GM21786 (cell line): Measurements from ENCODE around the gene PIWIL1.

Experiments
- ATAC-seq: cut with Tn5 transposase; IDR thresholded peaks from one replicate; pipeline ENCODE4 v1.9.1; 2021; ENCODE audit not compliant: unreplicated experiment

The PIWIL1 gene

DNA sequence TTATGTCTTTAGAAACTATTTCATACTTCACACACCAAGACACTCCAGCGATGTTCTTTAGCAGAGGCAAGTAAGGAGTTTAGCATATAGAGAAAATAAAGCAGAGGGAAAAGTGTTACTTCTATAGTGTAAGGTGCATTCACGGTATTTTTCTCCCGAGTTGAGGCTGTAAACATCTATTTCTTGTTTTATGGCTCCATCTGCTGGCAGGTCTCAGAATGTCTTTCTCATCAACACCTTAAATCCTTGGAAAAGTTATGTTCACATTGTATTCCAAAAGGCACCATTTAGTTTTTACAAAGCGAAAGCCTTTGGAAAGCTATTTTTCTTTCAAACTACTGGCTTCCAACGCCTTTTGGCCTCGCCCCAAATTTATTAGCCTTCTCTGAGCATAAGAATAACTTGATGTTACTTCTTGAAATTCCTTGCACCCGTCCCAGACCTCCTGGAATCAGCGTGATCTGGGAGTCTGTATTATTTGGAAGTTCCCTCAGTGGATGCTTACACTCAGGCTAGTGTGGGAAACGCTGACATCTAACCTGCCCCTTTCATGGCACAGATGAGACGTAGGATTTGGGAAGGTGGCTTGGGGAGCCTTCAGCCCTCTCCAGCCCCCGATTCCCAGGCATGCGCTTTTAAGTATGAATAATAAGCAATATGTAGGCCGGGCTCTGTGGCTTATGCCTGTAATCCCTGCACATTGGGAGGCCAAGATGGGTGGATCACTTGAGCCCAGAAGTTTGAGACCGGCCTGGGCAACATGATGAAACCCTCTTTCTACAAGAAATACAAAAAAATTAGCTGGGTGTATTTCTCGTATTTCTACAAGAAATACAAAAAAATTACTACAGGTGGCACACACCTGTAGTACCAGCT, 1.9 kb upstream of the PIWIL1 start:
- ATAC-seq = no peak

DNA sequence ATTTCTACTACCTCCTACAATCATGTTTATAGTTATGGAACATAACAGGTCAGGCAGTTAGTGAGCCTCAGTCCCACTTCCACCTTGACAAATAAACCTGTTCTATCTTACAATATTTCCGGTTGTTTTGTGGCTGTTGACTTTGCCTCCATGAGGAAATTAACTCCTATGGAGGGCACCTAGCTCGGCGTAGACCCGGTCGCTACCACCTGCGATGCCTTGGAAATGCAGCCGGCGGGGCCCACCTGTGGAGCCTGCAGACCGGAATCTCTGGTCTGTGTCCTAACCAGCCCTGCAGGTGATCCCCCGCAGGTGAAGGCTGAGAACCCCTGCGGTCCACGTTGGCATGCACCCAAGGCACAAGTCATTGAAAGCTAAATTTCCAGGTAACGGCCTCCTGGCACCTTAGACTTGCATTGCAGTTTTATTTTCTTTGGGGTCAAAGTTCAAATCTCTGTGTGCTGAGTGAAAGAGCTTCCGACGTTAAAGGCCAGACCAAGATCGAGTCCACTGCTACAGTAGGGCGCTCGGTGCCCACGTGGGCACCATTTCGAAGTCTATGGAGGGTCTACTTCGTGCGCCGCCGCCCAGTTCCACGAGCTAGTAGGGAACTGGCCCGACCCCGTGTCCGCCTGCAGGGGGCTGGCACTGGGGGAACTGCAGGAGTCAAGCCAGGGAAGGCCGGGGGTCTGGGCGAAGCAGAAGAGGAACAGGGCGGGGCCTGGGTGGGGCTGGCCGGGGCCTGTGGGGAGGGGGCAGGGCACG, 782 bp upstream of the PIWIL1 start:
- ATAC-seq = no peak

DNA sequence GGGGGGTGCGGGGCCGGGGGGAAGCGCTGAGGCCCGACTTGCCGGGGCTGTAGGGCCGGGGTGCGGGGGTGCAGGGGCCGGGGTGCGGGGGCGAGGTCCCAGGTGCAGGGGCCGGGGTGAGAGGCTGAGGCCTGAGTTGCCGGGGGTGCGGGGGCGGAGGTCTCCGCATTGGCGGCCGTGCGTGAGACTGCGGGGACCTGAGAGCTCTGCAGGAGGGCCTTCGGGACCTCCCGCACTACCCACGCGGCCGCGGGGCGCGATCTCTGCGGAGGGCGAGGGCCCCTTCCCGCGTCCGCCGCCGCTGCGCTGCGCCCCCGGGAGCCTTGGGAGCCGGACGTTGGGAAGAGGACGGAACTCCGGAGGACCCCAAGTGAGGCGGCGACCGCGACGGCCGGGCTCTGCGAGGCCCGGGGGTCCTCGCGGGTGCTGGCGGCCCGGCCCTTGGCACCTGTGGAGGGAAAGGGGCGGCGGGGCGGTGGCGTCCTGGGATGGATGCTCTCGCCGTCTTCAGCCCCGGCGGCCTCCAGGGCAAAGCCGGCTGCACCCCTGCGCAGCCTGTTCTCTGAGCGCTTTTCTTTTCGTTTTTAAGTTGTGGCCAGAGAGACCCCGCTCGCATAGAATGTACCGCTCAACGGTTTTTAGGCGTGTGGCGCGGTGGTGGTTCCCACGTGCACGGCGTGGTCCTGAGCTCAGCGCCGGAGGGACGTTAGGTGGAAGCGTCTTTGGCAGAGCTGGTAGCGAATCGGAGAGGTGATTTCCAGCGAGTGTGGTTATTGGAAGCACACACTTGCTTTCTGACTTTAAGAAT, 1.3 kb downstream of the PIWIL1 start:
- ATAC-seq = no peak

DNA sequence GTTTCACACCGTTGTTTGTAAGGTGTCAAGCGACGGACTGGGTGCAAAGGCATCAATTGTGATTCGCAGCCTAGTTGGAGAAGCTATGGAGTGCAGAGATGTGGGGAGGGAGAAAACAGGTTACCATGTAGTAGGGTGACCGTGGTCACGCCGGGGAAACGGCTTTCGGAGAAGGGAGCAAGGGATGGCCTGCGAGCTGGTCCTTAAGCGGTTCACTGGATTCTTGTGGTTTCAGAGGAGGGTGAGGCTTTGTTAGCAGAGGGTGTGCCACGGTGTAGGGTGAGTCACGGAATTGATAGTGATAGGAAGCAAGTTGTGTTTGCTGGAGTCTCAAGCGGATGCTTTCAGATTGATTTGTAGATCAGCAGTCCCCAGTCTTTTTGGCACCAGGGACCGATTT, 2.3 kb downstream of the PIWIL1 start:
- no peak for ATAC-seq

DNA sequence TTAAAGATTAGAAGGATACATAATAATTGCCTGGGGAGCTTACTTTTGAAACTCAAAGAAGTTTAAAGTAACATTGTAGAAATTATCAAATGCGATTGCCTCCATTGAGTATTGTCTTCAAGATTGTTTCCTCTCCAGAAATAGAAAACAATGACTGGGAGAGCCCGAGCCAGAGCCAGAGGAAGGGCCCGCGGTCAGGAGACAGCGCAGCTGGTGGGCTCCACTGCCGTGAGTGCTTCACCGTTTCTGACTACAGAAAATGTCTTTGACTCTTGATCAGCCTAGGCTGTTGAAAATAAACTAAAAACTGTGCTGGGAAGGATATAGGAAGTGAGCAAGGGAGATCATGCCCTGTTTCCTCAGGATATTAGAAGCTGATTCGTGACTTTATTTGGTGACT, 4.8 kb downstream of the PIWIL1 start:
- ATAC-seq = no peak

DNA sequence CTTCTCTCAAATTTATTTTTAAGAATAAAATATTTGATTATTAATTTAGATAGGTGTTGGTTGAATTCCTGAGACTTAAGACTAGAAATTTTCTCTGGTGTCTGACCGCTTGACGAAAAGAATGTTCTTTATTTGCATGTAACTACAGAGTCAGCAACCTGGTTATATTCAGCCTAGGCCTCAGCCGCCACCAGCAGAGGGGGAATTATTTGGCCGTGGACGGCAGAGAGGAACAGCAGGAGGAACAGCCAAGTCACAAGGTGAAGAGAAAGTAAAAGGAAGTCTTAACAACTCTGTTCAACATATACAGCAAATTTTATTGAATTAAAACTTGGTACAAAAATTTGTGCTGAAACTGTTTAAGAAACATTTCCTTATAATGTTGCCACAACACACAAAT, 5.2 kb downstream of the PIWIL1 start:
- ATAC-seq = no peak

DNA sequence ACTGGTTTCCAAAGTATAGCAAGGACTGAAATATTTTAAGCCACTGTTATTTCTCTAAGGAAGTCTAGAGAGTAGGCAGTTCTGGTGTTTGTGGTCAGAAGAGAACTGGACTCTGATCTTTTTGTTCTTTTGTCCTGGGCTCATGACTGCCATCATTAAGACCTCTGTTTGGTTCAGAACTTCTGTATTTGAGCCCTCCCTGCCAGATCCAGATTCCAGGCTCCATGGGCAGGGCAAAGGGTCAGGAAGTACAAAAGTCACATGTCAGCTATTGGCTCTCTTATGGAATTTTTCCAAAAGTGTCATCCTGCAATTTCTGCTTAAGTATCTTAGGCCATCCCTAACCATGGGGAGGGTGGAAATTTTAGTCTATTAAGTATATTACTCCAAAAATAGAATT, 6.8 kb downstream of the PIWIL1 start:
- no peak for ATAC-seq

DNA sequence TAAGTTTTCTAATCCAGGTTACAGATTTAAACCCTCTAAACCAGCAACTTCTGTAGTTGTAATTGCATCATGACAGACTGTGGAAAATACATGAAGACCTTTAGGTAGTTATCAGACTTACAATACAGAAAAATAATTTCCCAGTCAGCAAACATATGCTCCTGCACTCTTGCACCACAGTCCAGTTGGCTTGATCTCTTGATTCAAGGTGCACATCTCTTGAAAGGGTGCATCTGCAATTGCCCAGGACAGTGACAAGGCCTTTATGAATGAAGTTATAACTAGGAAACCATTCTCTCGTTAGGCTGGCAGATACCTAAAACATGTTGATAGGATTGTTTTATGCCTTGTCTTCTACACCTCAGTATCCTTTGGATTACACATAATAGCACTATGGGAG, 7.6 kb downstream of the PIWIL1 start:
- ATAC-seq = no peak

DNA sequence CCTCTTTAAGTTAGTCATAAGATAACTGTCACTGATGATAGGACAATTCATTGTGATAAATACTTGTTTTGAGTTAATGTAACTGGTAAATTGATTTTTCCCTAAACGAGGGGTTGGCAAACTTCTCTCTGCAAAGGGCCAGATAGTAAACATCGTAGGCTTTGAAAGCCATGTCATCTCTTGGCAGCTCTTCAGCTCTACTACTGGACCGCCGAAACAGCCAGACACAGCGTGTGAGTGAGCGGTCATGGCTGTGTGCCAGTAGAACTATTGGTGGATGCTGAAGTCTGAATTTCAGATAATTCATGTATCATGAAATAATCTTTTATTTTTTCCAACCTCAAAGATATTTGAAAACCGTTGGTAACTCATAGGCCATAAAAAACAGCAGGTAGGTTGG, 9.9 kb downstream of the PIWIL1 start:
- ATAC-seq = no peak

DNA sequence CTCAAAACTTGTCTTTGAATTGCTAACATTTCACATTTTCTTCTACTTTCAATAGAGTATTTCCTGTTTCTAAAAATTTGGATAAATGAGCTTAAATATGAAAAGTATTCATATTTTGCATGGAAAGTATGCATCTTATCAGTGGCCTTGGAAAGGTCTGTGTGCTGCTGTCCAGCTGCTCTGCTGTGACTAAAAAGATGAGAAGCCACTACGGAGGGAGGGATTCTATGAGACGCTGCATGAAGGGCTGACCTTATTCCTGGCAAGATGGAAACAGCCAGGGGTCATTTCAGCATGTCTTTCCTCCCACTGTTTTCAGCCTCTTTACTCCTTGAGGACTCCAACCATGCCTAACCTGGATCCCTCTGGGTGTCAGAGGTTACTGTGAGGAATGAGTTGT, 13.0 kb downstream of the PIWIL1 start:
- ATAC-seq = no peak

DNA sequence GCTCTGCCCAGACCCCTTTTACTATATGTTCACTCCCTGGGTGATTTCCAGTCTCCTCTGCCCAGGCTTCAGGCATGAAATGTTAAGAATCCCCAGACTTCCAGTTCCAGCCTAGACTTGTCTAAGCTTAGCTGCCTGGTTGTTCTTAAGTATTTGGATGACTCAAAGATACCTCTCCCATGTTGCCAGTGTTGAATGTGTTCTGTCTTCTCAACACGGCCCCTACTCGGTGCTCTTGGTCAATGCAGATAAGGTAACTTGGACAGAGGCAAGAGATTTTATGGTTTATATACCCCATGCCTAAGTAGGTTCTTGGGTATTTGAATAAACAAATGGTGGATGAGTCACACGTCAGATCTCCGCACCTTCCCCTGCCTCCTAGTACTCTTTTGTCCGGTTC, 13.6 kb downstream of the PIWIL1 start:
- no peak for ATAC-seq

DNA sequence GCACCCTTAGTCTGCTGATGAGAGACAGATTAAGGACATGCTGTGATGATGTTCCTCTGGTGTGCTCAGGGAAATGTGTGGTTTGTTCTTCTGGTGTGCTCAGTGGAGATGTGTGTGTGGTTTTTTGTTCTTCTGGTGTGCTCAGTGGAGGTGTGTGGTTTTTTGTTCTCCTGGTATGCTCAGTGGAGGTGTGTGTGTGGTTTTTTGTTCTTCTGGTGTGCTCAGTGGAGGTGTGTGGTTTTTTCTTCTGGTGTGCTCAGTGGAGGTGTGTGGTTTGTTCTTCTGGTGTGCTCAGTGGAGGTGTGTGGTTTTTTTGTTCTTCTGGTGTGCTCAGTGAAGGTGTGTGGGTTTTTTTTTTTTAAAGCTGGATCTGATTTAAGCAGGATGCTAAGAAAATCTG, 15.4 kb downstream of the PIWIL1 start:
- no peak for ATAC-seq

DNA sequence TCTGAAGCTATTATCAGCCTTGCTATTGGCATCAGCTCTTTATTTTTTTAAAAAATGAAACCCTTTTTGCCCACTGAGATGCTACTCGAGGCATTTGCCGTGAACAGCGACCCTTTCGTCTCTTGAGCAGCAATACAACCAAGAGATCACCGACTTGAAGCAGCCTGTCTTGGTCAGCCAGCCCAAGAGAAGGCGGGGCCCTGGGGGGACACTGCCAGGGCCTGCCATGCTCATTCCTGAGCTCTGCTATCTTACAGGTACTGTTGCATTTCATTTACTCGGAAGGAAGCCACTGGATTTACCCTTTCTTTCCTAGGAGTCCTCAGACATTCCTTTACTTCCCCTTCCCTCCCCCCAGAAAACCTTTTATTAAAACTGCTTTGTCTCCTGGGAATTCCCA, 16.7 kb downstream of the PIWIL1 start:
- no peak for ATAC-seq

DNA sequence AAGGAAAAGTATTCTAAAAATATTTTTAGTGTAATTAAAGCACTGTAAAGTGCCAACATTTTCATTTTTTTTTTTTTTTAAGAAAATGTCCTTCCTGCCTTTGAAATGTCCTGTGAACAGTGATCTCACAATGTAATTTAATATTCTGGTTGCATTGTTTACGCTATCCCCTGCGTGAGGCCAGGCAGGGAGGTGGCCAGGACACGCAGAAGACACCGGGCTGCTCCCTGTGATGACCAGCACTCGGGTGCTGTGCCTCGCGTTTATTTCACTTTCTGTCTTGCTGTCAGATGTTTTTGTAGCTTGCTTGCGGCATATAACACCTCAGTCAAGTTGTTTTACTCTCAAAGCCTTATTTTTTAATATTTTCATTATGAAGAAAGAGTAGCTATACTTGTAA, 18.5 kb downstream of the PIWIL1 start:
- no peak for ATAC-seq

DNA sequence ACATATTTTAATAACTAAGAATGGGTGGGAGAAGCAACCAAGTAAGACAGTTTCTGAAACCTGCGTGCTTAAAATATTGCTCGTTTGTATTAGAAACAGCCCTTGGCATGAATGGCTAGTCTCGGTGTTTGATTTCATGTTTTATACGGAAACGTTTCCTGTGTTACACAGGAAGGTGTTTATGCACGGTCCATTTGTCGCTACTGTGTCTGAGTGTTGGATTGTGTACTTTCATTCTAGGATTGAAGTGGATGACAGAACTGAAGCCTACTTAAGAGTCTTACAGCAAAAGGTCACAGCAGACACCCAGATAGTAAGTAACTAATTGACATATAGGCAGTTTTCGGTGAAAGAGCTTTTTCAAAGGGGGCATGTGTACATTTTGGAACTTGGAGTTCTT, 19.6 kb downstream of the PIWIL1 start:
- ATAC-seq = no peak

DNA sequence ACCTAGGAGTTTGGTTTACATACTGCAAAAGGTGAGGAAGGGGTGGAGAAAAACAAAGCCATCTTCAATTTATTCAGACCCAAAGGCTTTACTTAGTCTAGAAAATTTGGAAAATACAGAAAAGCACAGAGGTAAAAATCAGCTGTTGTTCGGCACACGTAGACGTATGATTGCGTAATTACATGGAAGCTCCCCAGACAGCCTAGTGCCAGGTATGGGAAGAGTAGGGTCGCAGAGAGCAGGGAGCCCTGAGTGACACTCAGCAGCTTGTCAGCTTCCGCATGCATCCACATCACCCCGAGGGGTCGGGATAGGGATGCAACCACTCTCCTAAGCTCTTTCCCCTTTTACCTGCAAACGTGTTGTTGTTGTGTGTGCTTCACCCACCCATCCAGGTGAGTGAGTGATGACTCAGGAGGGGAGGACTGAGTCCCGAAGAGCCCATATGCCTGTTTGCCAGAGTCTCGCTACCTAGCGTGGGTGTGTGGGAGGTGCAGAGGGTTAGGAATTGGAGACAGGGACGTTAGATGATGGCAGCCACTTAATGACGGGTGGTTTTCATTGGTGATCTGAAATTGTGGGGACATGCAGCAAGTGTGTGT, 20.1 kb downstream of the PIWIL1 start:
- no peak for ATAC-seq

DNA sequence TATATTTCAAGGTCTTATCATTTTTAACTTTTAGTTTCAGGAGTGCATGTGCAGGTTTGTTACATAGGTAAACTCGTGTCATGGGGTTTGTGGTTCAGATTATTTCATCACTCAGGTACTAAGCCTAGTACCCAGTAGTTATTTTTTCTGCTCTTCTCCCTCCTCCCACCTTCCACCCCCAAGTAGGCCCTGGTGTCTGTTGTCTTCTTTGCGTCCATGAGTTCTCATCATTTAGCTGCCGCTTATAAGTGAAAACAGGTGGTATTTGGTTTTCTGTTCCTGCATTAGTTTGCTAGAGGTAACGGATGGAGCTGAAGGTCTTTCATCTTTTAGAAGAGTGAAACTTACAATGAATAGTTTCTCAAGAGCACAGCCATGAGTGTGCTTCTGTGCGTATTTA, 24.4 kb downstream of the PIWIL1 start:
- no peak for ATAC-seq

DNA sequence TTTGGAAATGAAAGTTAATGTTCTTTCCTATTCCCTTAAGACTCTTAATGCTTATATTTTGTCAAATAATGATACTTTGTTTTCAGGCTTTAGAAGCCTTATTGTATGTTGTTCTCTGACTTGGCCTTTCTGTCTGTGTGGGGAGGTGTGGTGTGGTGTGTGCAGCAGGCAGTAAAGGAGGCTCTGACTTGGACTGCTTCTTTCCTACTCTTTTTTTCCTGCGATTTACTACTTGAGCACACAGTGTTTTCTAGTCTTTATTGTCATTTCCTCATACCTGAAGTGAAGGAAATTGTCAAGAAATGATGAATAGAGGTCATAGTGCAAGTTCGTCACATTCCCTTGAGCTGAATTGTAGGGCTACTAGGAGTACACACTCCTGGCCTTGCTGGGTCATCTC, 26.9 kb downstream of the PIWIL1 start:
- no peak for ATAC-seq

DNA sequence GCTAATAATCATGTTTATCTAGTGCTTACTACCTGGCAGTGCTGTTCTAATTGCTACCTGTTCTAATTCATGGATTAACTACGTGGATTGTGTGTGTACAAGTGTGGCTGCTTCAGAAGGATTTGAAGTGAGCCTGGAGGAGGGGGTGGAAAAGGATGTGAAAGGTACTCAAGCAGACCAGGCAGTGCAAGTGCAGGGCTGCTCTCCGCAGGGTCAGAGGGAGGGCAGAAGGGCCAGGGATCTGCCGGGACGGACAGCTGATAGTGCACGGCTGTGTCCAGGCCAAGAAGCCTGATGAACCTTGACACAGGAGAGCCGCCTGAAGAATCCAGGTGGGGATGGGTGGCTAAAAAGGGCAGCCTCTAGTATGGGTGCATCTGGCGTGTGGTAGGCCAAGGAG, 28.5 kb downstream of the PIWIL1 start:
- no peak for ATAC-seq

DNA sequence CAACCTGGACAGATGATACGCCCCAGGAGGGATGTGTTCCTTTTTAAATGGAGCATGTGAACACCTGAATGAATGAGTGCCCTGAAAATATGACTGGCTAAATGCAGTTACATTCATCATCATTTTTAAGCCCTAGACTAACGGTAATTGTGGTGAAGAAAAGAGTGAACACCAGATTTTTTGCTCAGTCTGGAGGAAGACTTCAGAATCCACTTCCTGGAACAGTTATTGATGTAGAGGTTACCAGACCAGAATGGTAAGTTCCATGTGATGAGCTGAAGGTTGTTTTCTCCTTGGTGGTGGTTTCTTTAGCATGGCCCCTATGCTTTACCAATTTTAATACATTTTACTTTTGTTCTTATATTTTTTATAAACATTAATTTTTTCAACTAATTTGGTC, 29.3 kb downstream of the PIWIL1 start:
- no peak for ATAC-seq

DNA sequence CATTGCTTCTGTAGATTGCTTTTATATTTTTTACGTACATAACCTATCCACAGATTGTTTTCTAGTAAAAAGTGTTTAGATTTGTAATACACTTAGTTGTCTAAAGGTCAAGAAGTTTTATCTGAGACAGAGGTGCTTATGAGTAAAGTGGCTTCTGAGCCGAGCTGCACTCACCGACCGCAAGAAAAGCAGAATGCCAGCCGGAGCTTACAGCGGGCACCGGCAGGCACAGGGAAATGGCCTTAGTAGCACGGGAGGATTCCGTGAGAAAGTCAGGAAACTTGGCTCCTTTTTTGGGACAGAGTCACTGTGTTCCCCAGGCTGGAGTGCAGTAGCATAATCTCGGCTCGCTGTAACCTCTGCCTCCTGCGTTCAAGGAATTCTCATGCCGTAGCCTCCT, 29.8 kb downstream of the PIWIL1 start:
- no peak for ATAC-seq
